Measurements from ENCODE around the gene SMTNL2. TPM values are rescaled to one million over a fixed set of nuclear protein-coding genes. Genes with fewer than 3 reads are reported as not detected.

Gene SMTNL2
- total RNA-seq, 4 donors from 2014 or later, result 5.7 to 12.0 (median 6.8) TPM; not detected in 1

DNA sequence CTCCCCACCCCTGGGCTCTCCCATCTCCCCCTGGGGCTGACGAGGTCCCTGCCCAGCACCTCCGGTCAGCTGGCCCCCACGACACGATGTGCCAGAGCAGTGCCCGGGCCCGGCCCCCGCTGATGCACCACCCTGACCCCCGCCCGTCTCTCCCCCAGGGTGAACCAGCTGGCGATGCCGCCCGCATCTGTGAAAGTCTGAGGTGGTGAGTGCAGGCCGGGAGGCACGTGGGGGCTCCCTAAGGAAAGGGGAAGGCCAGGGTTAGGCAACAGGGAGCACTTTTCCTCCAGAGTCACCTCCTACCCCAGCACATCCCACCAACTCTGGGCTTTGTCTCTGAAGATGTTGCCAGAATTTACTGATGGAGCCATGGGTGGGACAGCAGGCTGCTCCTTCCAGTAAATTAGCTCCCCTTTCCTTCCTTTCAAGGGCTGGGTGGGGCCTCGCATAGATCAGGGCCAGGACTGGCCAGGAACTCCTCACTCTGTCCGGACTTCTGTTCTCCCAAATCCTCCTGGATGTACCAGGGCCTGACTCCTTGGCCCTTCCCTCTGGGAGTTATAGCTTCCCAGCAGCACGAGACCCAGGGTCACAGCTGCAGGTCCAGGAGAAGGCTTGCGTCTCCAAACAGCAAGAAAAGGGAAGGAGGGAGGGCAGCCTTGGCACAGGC lies 47.5 kb upstream of the SMTNL2 start:
- no peaks in the 10 kb centered on the region for H3K36me3 ChIP-seq
- intact Hi-C loops (cut with DNase I; ENCODE audit: low total_unique reads), result no loop called here
- peak overlapping the region; percentile 39 to 52 for H3K27ac ChIP-seq
- H3K27me3 ChIP-seq, result no peaks in the 10 kb centered on the region
- no peak overlapping the region for H3K4me3 ChIP-seq
- TF ChIP-seq POLR2A (IDR thresholded peaks at IDR 0.05) (no peak), CTCF (IDR thresholded peaks at IDR 0.05) (no peak)
- peaks cover 0 to 13% of the 10 kb centered on the region in 2 donors for H3K4me1 ChIP-seq
- no peaks in the 10 kb centered on the region for H3K9me3 ChIP-seq
- peak; percentile 52 to 61 for DNase-seq

DNA sequence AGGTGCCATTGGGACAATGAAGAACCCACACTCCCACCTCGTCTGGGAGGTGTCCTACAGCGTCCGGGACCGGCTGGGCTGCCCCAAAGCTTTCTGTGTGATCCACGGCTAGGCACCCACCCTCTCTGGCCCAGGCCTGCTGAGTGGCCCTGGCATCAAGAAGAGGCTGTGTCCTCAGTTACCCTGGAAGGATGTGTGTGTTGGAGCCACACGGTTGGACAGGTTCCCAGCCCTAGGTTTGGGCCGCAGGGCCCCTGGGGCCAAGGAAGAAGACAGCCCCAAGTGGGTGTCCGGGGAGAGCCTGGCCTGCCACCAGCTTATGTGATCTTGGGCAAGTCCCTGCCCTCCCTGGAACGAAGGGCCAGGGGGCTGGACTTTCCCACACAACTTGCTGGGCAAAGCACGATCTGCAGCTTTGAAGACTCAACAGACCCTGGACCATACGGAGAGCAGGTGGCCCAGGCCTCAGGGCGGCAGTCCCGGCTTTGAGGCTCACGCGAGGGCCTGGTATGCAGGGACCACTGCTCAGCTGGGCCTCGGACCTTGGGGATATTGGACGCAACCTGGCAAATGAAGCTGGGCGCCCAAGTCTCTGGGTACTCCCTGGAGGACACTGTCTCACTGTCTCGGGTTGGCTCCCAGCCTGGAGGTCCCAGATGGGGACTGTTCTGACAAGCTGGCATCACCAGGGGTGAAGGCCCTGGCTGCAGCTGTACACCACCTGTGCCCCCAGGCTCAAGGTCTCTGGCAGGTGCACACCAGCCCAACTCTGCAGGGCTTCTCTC lies 46.7 kb upstream of the SMTNL2 start:
- Histone ChIP-seq H3K27me3 (no peaks in the 10 kb centered on the region), H3K4me3 (no peak overlapping the region), H3K4me1 (peaks cover 0 to 13% of the 10 kb centered on the region in 2 donors), H3K27ac (peak overlapping the region; percentile 39 to 52), H3K9me3 (no peaks in the 10 kb centered on the region), H3K36me3 (no peaks in the 10 kb centered on the region)
- DNase-seq, result no peak
- intact Hi-C loops (cut with DNase I; ENCODE audit: low total_unique reads), result no loop called here
- TF ChIP-seq CTCF (IDR thresholded peaks at IDR 0.05) (no peak), POLR2A (IDR thresholded peaks at IDR 0.05) (no peak)

DNA sequence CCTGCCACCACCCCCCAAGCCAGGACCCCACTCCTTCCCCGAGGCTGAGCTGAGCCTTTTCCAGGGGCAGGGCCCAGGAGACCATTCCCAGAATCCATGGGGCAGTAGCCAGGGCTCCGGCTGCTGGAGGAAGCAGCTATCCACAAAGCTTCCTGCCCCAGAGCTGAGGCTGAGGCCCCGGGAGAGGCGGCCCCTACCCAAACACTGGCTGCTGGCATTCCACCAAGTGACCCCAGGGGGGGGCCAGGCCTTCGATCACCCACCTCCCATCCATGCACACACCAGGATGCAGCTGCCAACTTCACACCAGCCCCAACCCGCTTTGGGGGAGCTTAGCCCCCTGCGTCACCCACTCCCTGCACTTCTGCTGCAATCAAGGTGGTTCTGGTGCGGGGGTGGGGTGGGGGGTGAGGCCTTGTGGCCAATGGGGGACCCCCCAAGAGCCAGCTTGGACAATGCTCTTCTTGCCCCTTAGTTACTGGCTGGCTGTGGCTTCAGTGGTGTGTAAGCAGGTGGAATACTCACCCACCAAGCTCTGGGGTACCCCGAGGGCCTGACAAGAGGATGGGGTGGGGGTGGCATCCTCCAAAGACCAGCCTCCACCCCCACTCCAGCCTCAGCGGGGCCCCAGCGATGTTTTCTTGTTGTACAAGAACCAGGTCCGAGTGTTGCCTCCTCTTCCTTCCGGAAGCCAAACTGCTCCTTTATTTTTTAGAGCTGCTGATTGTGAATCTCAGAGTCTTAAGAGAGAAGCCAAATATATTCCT lies 45.9 kb upstream of the SMTNL2 start:
- Histone ChIP-seq H3K4me1 (peaks cover 0 to 13% of the 10 kb centered on the region in 2 donors), H3K36me3 (no peaks in the 10 kb centered on the region), H3K9me3 (no peaks in the 10 kb centered on the region), H3K4me3 (no peak overlapping the region), H3K27me3 (no peaks in the 10 kb centered on the region), H3K27ac (peak overlapping the region; percentile 39 to 52)
- intact Hi-C loops (cut with DNase I; ENCODE audit: low total_unique reads), result no loop called here
- TF ChIP-seq POLR2A (IDR thresholded peaks at IDR 0.05) (no peak), CTCF (IDR thresholded peaks at IDR 0.05) (no peak)
- DNase-seq, result no peak

DNA sequence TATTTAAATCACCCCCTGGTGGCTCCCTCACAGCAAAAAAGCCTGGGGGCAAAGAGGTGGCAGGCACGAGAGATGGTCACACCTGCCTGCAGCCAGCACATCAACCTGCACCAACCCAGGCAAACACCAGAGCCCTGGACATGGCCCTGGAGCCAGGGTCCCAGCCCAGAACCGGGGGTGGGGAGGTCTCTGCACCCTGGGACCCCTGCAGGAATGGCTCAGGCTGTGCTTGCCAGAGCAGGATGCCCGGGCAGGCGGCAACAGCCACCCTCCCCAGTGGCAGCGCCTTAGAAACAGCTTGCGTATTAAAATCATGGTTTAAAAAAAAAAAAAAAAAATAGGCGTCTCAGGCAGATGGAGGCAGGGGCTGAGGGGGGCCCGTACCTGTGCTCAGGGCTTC lies 45.3 kb upstream of the SMTNL2 start:
- no peak for DNase-seq
- Histone ChIP-seq H3K4me3 (no peak overlapping the region), H3K27me3 (no peaks in the 10 kb centered on the region), H3K27ac (no peak overlapping the region), H3K36me3 (no peaks in the 10 kb centered on the region), H3K9me3 (no peaks in the 10 kb centered on the region), H3K4me1 (peaks cover 0 to 13% of the 10 kb centered on the region in 2 donors)
- intact Hi-C loops (cut with DNase I; ENCODE audit: low total_unique reads), result no loop called here
- TF ChIP-seq CTCF (IDR thresholded peaks at IDR 0.05) (no peak), POLR2A (IDR thresholded peaks at IDR 0.05) (no peak)
